GM12878 (cell line): Measurements from ENCODE around the gene RERE.

Source experiments
- BHLHE40 ChIP-seq, 2 experiments: fragments of 450-650 bp in 1 of 2; IDR thresholded peaks; 2 replicates each; pipeline ENCODE4 v1.6.1; 2011 to 2017; ENCODE audit warnings: low read depth in 2 of 2, borderline replicate concordance in 1 of 2, improper control_type of control experiment in 1 of 2, low read length in 1 of 2, mild to moderate bottlenecking in 1 of 2
- EP300 ChIP-seq, 2 experiments: fragments of 150-350 bp in 1 of 2; IDR thresholded peaks; 2 replicates each; pipeline ENCODE4 v1.6.1; 2011 to 2012; ENCODE audit warnings: low read depth in 2 of 2, low read length in 2 of 2, borderline replicate concordance in 1 of 2, improper control_type of control experiment in 1 of 2, inconsistent platforms in 1 of 2; ENCODE audit not compliant: control insufficient read depth in 1 of 2
- EZH2 ChIP-seq: IDR thresholded peaks from 2 replicates; pipeline ENCODE4 v1.6.1; 2012; ENCODE audit warnings: low read depth, mild to moderate bottlenecking, control low read depth, inconsistent platforms, low read length, borderline replicate concordance; ENCODE audit not compliant: control insufficient read depth
- JUND ChIP-seq: IDR thresholded peaks from 2 replicates; pipeline ENCODE4 v1.6.1; 2012; ENCODE audit warnings: low read depth, mild to moderate bottlenecking, low read length, improper control_type of control experiment, moderate library complexity
- NFIC ChIP-seq: IDR thresholded peaks from 2 replicates; pipeline ENCODE4 v1.6.1; 2012; ENCODE audit warnings: low read depth, mild to moderate bottlenecking, inconsistent platforms, low read length, moderate library complexity
- NR2C2 ChIP-seq: IDR thresholded peaks from 2 replicates; pipeline ENCODE4 v1.6.1; 2011; ENCODE audit warnings: borderline replicate concordance, low read depth; ENCODE audit not compliant: control insufficient read depth, insufficient read length
- SIN3A ChIP-seq: IDR thresholded peaks from 2 replicates; pipeline ENCODE4 v1.6.1; 2012; ENCODE audit warnings: low read depth, low read length, improper control_type of control experiment
- SMARCA5 ChIP-seq: fragments of 450-650 bp; IDR thresholded peaks from 2 replicates; pipeline ENCODE4 v1.6.1; 2017; ENCODE audit warnings: mild to moderate bottlenecking
- STAT3 ChIP-seq: IDR thresholded peaks from 2 replicates; pipeline ENCODE4 v1.6.1; 2011; ENCODE audit warnings: low read depth, low read length, improper control_type of control experiment
- TF ChIP-seq, protein P1 (sequence below): IDR thresholded peaks from 2 replicates; pipeline ENCODE4 v1.6.1; 2011; ENCODE audit warnings: low read depth, low read length, improper control_type of control experiment, borderline replicate concordance
- TF ChIP-seq, protein P2 (sequence below): IDR thresholded peaks from 2 replicates; pipeline ENCODE4 v1.6.1; 2012; ENCODE audit warnings: low read depth, low read length, improper control_type of control experiment
- TF ChIP-seq, protein P3 (sequence below), 3 experiments: IDR thresholded peaks in 2 of 3; conservative IDR thresholded peaks in 1 of 3; 2 replicates each; pipeline ENCODE4 v1.5.1; 2011; ENCODE audit warnings: low read depth in 3 of 3, low read length in 3 of 3, mild to moderate bottlenecking in 3 of 3, control low read depth in 2 of 3, moderate library complexity in 2 of 3, inconsistent platforms in 1 of 3, mixed read lengths in 1 of 3; ENCODE audit not compliant: control insufficient read depth in 2 of 3, insufficient read depth in 1 of 3; ENCODE audit errors: extremely low read depth in 1 of 3
- TF ChIP-seq, protein P4 (sequence below): fragments of 450-650 bp; formaldehyde crosslinking; IDR thresholded peaks from 2 replicates; pipeline ENCODE4 v1.5.0; 2022; ENCODE audit warnings: mild to moderate bottlenecking, missing genetic modification characterization

DNA sequence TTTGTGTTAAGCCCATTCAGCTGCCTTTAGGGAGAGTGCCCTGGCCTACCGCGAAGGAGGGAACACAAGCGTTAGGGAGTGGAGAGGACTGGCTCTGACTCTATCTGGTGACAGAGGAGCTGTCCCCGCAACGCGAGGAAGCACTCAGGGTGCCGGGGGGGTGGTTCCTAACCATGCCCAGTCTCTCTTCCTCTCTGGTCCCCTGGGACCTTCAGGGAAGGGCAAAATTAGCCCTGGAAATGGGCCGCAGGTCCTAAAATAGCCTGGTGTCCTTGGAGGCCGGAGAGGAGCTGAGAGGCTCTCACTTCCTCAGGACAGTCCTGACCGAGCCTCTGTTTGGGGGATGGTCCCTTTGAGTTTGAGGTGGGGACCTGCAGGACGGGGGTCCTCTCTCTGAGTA lies 493.7 kb downstream of the RERE start:
- TF ChIP-seq NFIC (no peak), EZH2 (no peak), NR2C2 (no peak), SMARCA5 (no peak), JUND (no peak), EP300 (IDR thresholded peaks at IDR 0.05; ENCODE audit: borderline replicate concordance in 1 of 2, control insufficient read depth in 1 of 2, low read depth in 2 of 2, low read length in 2 of 2) (no peak), STAT3 (no peak), BHLHE40 (IDR thresholded peaks at IDR 0.05; ENCODE audit: borderline replicate concordance in 1 of 2, low read depth in 2 of 2, low read length in 1 of 2) (no peak), SIN3A (no peak)
- TF ChIP-seq, protein P1, sequence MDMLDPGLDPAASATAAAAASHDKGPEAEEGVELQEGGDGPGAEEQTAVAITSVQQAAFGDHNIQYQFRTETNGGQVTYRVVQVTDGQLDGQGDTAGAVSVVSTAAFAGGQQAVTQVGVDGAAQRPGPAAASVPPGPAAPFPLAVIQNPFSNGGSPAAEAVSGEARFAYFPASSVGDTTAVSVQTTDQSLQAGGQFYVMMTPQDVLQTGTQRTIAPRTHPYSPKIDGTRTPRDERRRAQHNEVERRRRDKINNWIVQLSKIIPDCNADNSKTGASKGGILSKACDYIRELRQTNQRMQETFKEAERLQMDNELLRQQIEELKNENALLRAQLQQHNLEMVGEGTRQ, result no peak
- TF ChIP-seq, protein P2, sequence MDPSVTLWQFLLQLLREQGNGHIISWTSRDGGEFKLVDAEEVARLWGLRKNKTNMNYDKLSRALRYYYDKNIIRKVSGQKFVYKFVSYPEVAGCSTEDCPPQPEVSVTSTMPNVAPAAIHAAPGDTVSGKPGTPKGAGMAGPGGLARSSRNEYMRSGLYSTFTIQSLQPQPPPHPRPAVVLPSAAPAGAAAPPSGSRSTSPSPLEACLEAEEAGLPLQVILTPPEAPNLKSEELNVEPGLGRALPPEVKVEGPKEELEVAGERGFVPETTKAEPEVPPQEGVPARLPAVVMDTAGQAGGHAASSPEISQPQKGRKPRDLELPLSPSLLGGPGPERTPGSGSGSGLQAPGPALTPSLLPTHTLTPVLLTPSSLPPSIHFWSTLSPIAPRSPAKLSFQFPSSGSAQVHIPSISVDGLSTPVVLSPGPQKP, result no peak
- TF ChIP-seq, protein P3, sequence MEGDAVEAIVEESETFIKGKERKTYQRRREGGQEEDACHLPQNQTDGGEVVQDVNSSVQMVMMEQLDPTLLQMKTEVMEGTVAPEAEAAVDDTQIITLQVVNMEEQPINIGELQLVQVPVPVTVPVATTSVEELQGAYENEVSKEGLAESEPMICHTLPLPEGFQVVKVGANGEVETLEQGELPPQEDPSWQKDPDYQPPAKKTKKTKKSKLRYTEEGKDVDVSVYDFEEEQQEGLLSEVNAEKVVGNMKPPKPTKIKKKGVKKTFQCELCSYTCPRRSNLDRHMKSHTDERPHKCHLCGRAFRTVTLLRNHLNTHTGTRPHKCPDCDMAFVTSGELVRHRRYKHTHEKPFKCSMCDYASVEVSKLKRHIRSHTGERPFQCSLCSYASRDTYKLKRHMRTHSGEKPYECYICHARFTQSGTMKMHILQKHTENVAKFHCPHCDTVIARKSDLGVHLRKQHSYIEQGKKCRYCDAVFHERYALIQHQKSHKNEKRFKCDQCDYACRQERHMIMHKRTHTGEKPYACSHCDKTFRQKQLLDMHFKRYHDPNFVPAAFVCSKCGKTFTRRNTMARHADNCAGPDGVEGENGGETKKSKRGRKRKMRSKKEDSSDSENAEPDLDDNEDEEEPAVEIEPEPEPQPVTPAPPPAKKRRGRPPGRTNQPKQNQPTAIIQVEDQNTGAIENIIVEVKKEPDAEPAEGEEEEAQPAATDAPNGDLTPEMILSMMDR (IDR thresholded peaks at IDR 0.05 in 2 of 3, conservative IDR thresholded peaks at IDR 0.05 in 1 of 3; ENCODE audit: control insufficient read depth in 2 of 3, extremely low read depth in 1 of 3, insufficient read depth in 1 of 3, low read depth in 3 of 3, low read length in 3 of 3), result no peak
- TF ChIP-seq, protein P4, sequence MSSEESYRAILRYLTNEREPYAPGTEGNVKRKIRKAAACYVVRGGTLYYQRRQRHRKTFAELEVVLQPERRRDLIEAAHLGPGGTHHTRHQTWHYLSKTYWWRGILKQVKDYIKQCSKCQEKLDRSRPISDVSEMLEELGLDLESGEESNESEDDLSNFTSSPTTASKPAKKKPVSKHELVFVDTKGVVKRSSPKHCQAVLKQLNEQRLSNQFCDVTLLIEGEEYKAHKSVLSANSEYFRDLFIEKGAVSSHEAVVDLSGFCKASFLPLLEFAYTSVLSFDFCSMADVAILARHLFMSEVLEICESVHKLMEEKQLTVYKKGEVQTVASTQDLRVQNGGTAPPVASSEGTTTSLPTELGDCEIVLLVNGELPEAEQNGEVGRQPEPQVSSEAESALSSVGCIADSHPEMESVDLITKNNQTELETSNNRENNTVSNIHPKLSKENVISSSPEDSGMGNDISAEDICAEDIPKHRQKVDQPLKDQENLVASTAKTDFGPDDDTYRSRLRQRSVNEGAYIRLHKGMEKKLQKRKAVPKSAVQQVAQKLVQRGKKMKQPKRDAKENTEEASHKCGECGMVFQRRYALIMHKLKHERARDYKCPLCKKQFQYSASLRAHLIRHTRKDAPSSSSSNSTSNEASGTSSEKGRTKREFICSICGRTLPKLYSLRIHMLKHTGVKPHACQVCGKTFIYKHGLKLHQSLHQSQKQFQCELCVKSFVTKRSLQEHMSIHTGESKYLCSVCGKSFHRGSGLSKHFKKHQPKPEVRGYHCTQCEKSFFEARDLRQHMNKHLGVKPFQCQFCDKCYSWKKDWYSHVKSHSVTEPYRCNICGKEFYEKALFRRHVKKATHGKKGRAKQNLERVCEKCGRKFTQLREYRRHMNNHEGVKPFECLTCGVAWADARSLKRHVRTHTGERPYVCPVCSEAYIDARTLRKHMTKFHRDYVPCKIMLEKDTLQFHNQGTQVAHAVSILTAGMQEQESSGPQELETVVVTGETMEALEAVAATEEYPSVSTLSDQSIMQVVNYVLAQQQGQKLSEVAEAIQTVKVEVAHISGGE (CRISPR knock-in tag), result no peak
